Gastrocnemius medialis (tissue), 4 donors: ENCODE measurements around the gene DCLK2.

ENCODE experiments used
- POLR2A ChIP-seq, 2 donors: fragments of 450-650 bp; IDR thresholded peaks; one replicate each; pipeline ENCODE4 v1.6.1; 2017; ENCODE audit warnings: antibody characterized with exemption in 2 of 2, mild to moderate bottlenecking in 2 of 2, moderate library complexity in 2 of 2
- TF ChIP-seq, protein P1 (sequence below), 5 experiments: fragments of 450-650 bp in 3 of 5; fragments of 200-600 bp in 2 of 5; sonication (generic) in 2 of 5; IDR thresholded peaks in 4 of 5; conservative IDR thresholded peaks in 1 of 5; 1 replicate in 4 of 5; 2 replicates in 1 of 5; pipeline ENCODE4 v1.5.1; 2016 to 2019; ENCODE audit warnings: antibody characterized with exemption in 5 of 5, mild to moderate bottlenecking in 3 of 5, moderate library complexity in 3 of 5

DNA sequence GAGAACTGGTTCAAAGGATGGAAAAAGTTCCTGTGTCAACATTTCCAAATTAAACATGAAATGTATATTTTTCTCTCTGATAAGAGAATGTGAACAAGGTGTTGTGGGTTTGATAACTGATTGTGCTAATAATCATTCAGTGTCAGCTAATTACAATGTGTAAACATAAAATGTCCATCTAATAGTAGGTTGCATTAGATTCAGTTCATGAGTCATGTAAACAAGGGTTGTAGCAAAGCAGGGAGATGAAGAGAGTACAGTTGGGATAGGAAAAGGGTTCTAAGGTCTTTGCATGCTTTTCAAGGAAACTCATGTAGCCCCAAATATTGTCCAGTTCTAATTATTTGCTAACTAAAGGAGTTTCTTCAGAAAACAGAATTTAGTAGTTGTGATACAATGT lies 55.4 kb downstream of the DCLK2 start:
- TF ChIP-seq, protein P1, sequence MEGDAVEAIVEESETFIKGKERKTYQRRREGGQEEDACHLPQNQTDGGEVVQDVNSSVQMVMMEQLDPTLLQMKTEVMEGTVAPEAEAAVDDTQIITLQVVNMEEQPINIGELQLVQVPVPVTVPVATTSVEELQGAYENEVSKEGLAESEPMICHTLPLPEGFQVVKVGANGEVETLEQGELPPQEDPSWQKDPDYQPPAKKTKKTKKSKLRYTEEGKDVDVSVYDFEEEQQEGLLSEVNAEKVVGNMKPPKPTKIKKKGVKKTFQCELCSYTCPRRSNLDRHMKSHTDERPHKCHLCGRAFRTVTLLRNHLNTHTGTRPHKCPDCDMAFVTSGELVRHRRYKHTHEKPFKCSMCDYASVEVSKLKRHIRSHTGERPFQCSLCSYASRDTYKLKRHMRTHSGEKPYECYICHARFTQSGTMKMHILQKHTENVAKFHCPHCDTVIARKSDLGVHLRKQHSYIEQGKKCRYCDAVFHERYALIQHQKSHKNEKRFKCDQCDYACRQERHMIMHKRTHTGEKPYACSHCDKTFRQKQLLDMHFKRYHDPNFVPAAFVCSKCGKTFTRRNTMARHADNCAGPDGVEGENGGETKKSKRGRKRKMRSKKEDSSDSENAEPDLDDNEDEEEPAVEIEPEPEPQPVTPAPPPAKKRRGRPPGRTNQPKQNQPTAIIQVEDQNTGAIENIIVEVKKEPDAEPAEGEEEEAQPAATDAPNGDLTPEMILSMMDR (IDR thresholded peaks at IDR 0.05 in 4 of 5, conservative IDR thresholded peaks at IDR 0.05 in 1 of 5), result no peak
- TF ChIP-seq POLR2A (IDR thresholded peaks at IDR 0.05), result no peak
